Cardiac fibroblast (primary cell): ENCODE results near the gene MAGI2.
"Not testable (repeated sequence)": the region's sequence is repeated elsewhere in the genome, so short reads cannot be mapped to it uniquely, and the experiment has no call there.

Experiments
- DNase-seq, 2 donors: peaks; one replicate each; pipeline versions ENCODE4 v3.0.0 to v3.0.0-alpha.2; 2010; ENCODE audit warnings: low read depth in 2 of 2
- H3K4me3 ChIP-seq, 2 donors: replicated peaks in 1 of 2; 1 replicate in 1 of 2; 2 replicates in 1 of 2; pipeline ENCODE4 v1.5.1; 2011; ENCODE audit warnings: low read depth in 2 of 2, low read length in 2 of 2, mild to moderate bottlenecking in 2 of 2, moderate library complexity in 1 of 2
- TF ChIP-seq, protein P1 (sequence below): IDR thresholded peaks from one replicate; pipeline ENCODE4 v1.5.1; 2011; ENCODE audit warnings: low read depth, mild to moderate bottlenecking, low read length, inconsistent platforms

The MAGI2 gene

DNA sequence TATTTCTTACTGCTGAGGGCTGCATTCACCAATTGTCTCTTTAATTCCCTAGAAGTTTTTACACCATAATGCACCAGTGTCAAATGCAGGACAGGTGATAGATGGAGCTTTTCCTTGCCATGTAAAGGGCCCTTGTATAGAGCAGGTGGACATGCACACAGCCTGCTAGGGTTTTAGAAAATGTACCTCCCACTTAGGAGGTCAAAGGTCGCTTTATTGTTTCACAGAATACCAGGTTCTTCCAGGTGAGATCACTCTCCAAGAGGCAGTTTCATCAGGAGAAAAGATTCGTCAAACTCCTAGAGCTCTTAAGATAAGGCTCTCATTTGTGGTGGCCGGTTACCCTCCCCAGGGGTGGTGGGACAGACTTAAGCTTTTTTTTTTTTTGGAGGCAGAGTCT, 1439.1 kb downstream of the MAGI2 start:
- no peak overlapping the region for H3K4me3 ChIP-seq
- TF ChIP-seq, protein P1, sequence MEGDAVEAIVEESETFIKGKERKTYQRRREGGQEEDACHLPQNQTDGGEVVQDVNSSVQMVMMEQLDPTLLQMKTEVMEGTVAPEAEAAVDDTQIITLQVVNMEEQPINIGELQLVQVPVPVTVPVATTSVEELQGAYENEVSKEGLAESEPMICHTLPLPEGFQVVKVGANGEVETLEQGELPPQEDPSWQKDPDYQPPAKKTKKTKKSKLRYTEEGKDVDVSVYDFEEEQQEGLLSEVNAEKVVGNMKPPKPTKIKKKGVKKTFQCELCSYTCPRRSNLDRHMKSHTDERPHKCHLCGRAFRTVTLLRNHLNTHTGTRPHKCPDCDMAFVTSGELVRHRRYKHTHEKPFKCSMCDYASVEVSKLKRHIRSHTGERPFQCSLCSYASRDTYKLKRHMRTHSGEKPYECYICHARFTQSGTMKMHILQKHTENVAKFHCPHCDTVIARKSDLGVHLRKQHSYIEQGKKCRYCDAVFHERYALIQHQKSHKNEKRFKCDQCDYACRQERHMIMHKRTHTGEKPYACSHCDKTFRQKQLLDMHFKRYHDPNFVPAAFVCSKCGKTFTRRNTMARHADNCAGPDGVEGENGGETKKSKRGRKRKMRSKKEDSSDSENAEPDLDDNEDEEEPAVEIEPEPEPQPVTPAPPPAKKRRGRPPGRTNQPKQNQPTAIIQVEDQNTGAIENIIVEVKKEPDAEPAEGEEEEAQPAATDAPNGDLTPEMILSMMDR, result no peak
- no peak for DNase-seq

DNA sequence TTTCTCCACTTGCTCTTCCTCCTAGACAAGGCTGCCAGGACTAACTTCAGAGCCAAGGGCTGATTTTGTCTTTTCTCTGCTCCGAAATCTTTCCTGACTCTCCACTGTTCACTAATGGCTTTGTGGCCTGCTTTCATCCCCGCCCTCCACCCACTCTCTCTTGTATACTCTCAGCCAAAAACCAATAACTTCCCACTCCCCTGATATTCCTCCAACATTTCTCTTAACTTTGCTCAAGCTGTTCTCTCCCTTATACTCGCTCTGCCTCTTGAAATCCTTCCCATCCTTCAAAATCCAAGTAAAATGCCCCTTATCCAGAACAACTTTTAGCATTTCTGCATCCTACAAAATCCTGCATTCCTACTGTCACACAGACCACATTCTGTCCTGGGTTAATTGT, 1440.1 kb downstream of the MAGI2 start:
- DNase-seq, result no peak
- H3K4me3 ChIP-seq, result no peak overlapping the region
- TF ChIP-seq, protein P1, result no peak

DNA sequence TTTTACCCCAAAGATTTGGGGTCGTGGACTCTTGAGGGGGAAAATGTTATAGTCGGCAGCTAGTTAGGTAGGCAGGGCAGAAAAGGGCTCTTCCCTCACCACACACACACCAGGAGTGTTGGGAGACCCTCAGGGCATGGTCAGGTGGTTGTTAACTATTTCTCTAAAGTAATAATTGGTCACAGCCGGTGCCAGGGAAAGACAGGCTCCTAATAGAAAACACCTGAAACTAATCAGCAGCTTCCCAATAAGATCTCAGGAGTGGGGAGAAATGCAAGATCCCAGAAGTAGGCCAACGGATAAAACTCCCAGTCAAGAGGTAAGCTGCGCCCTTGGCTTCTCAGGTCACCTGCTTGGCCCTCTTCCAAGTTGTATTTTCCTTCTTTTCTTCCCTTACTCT, 1441.8 kb downstream of the MAGI2 start:
- TF ChIP-seq, protein P1, result no peak
- H3K4me3 ChIP-seq, result no peak overlapping the region
- no peak for DNase-seq

DNA sequence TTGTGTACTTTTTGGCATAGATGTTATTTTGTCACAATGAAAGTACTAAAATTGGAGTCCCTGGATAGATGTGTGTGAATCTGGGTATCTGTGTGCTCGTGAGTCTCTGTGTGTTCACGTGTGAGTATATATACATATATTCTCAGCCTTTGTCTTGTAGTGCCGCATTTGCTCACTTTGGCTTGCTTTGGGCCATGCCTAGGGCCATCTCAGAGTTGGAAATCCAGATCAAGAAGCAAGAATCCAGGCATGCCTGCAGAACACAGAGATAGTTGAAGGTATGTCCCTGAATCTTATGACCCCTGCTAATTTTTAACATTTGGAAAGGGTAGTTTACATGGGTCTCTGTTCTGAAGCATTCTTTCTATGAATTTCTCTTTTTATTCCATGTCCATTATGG, 1446.2 kb downstream of the MAGI2 start:
- no peak overlapping the region for H3K4me3 ChIP-seq
- TF ChIP-seq, protein P1, result no peak
- no peak for DNase-seq

DNA sequence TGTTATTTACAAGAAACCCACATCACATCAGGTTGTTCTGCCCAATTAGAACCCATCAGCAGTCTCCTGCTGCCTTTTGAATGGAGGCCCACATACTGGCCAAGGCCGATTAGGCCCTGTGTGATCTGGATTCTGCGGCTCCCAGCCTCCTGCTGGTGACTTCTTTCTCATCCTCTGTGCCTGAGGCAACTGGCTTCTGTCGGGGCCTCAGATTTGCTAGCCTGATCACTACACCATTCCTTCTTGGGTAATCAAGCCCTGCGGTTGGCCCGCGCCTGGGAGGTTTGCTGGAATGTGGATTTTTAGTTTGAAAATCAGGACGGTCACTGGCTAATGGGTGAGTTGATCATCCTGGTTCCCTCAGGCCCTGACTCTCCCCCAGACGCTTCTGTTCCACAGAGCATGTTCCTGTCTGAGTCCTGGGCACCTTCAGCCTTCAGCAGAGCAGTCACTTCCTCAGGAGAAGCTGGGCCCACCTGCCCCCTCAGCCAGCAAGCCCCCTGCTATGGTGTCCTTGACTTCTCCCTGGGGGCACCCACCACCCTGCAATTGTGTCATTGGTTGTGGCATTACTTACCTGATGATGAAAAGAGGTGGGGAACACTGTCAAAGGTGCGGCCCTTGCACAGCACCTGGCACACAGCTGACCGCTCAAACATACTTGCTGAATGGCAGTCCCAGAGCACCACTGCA, 1447.3 kb downstream of the MAGI2 start:
- TF ChIP-seq, protein P1, result no peak
- H3K4me3 ChIP-seq, result no peak overlapping the region
- DNase-seq, result no peak

DNA sequence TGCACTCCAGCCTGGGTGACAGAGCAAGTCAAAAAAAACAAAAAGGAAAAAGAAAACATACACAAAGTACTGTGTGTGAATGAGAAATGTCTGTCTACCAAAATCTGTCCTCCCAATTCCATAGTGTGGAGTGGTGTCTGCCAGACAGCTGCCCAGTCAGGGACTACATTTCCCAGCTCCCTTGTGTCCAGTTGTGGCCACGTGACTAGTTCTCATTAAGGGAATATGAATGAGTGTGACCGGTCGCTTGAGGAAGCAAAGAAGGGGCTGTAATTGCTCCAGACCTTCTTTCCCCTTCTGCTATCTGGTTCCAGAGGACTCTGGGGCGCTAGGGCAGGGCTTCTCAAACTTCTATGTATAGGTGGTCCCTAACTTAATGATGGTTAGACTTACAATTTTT, 1450.8 kb downstream of the MAGI2 start:
- TF ChIP-seq, protein P1, result no peak
- DNase-seq, result no peak
- no peak overlapping the region for H3K4me3 ChIP-seq

DNA sequence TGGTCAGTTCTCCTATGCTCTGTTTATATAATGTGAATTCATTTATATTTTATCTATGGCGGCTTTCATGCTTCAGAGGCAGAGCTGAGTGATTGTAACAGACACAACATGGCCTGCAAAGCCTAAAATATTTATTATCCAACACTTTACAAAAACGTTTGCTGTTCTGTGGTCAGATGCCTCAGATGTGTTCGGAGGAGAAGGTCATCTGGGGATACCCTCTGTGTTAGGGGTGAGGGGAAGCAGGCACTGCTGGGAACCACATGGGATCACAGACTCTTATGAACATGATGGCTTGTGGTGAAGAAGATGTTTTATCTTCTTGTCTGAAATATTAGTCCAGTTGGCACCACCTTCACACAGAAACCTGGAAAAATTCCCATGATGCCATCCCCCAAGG, 1451.4 kb downstream of the MAGI2 start:
- DNase-seq, result no peak
- TF ChIP-seq, protein P1, result no peak

DNA sequence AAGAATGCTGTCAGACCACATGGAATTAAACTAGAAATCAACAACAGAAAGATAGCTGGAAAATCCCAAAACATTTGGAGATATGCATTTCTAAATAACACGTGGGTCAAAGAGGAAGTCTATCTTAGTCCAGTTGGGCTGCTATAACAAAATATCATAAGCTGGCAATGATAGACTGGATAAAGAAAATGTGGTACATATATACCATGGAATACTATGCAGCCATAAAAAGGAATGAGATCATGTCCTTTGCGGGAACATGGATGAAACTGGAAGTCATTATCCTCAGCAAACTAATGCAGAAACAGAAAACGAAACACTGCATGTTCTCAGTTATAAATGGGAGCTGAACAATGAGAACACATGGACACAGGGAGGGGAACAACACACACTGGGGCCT, 1454.3 kb downstream of the MAGI2 start:
- H3K4me3 ChIP-seq, DNase-seq: not testable (repeated sequence)

More for the DNA sequence above, 1451.4 kb downstream of the MAGI2 start:
- H3K4me3 ChIP-seq, result no peak overlapping the region
